Mucosa of stomach (tissue), 1 donor: ENCODE measurements around the gene EXD2.

Source experiments
- H3K27me3 ChIP-seq: one replicate; pipeline ENCODE4 v1.7.0; 2013; ENCODE audit warnings: mild to moderate bottlenecking, low read length; ENCODE audit not compliant: control insufficient read depth, insufficient read depth
- H3K36me3 ChIP-seq: one replicate; pipeline ENCODE4 v1.7.0; 2013; ENCODE audit warnings: low read length; ENCODE audit not compliant: control insufficient read depth, insufficient read depth
- H3K4me1 ChIP-seq: one replicate; pipeline ENCODE4 v1.7.0; 2013; ENCODE audit warnings: mild to moderate bottlenecking, low read length; ENCODE audit not compliant: control insufficient read depth, insufficient read depth
- H3K4me3 ChIP-seq: one replicate; pipeline ENCODE4 v1.7.0; 2013; ENCODE audit warnings: low read length
- H3K9ac ChIP-seq: one replicate; pipeline ENCODE4 v1.7.0; 2013; ENCODE audit warnings: mild to moderate bottlenecking, low read length, moderate library complexity
- H3K9me3 ChIP-seq: one replicate; pipeline ENCODE4 v1.7.0; 2013; ENCODE audit warnings: mild to moderate bottlenecking, low read length, moderate library complexity; ENCODE audit not compliant: control insufficient read depth
- donor health status: Pancreatic carcinoma.

EXD2 gene

GRCh38 chr14:69238883-69239282, 47.6 kb downstream of the EXD2 start:
- Histone ChIP-seq H3K9me3 (no peaks in the 10 kb centered on the region), H3K27me3 (no peaks in the 10 kb centered on the region), H3K36me3 (no peaks in the 10 kb centered on the region), H3K4me1 (peaks cover 11% of the 10 kb centered on the region), H3K9ac (no peak overlapping the region), H3K4me3 (no peak overlapping the region)

GRCh38 chr14:69240527-69241173, 49.4 kb downstream of the EXD2 start:
- Histone ChIP-seq H3K4me3 (no peak overlapping the region), H3K9me3 (no peaks in the 10 kb centered on the region), H3K36me3 (no peaks in the 10 kb centered on the region), H3K9ac (no peak overlapping the region), H3K4me1 (peaks cover 11% of the 10 kb centered on the region), H3K27me3 (no peaks in the 10 kb centered on the region)

GRCh38 chr14:69241577-69241976, 50.3 kb downstream of the EXD2 start:
- no peaks in the 10 kb centered on the region for H3K27me3 ChIP-seq
- no peak overlapping the region for H3K4me3 ChIP-seq
- peaks cover 11% of the 10 kb centered on the region for H3K4me1 ChIP-seq
- H3K36me3 ChIP-seq: no peaks in the 10 kb centered on the region
- H3K9me3 ChIP-seq: no peaks in the 10 kb centered on the region
- H3K9ac ChIP-seq: no peak overlapping the region

GRCh38 chr14:69242311-69243224, 51.3 kb downstream of the EXD2 start:
- no peaks in the 10 kb centered on the region for H3K36me3 ChIP-seq
- H3K4me3 ChIP-seq: no peak overlapping the region
- H3K27me3 ChIP-seq: no peaks in the 10 kb centered on the region
- no peaks in the 10 kb centered on the region for H3K9me3 ChIP-seq
- no peak overlapping the region for H3K9ac ChIP-seq
- H3K4me1 ChIP-seq: peaks cover 11% of the 10 kb centered on the region

- Histone ChIP-seq H3K27me3 (no peaks in the 10 kb centered on the region), H3K9ac (no peak overlapping the region), H3K4me1 (peaks cover 11% of the 10 kb centered on the region), H3K4me3 (no peak overlapping the region), H3K36me3 (no peaks in the 10 kb centered on the region), H3K9me3 (no peaks in the 10 kb centered on the region)
Observed at GRCh38 chr14:69244946-69245345, 53.6 kb downstream of the EXD2 start.

GRCh38 chr14:69246331-69246730, 55.0 kb downstream of the EXD2 start:
- Histone ChIP-seq H3K9me3 (no peaks in the 10 kb centered on the region), H3K27me3 (no peaks in the 10 kb centered on the region), H3K36me3 (no peaks in the 10 kb centered on the region), H3K9ac (no peak overlapping the region), H3K4me3 (no peak overlapping the region), H3K4me1 (peaks cover 11% of the 10 kb centered on the region)

- Histone ChIP-seq H3K9me3 (no peaks in the 10 kb centered on the region), H3K4me1 (no peaks in the 10 kb centered on the region), H3K9ac (no peak overlapping the region), H3K4me3 (no peak overlapping the region), H3K36me3 (no peaks in the 10 kb centered on the region), H3K27me3 (no peaks in the 10 kb centered on the region)
Observed at GRCh38 chr14:69247676-69248440, 56.6 kb downstream of the EXD2 start.

GRCh38 chr14:69249603-69250002, 58.3 kb downstream of the EXD2 start:
- Histone ChIP-seq H3K9ac (no peak overlapping the region), H3K4me3 (no peak overlapping the region), H3K9me3 (no peaks in the 10 kb centered on the region), H3K36me3 (no peaks in the 10 kb centered on the region), H3K27me3 (no peaks in the 10 kb centered on the region), H3K4me1 (no peaks in the 10 kb centered on the region)

- H3K36me3 ChIP-seq: no peaks in the 10 kb centered on the region
- no peak overlapping the region for H3K4me3 ChIP-seq
- H3K9ac ChIP-seq: no peak overlapping the region
- H3K4me1 ChIP-seq: no peaks in the 10 kb centered on the region
- peaks cover 10% of the 10 kb centered on the region for H3K27me3 ChIP-seq
- H3K9me3 ChIP-seq: no peaks in the 10 kb centered on the region
Observed at GRCh38 chr14:69252851-69253250, 61.6 kb downstream of the EXD2 start.

- H3K36me3 ChIP-seq: no peaks in the 10 kb centered on the region
- H3K9ac ChIP-seq: no peak overlapping the region
- H3K4me1 ChIP-seq: peaks cover 15% of the 10 kb centered on the region
- H3K27me3 ChIP-seq: peaks cover 59% of the 10 kb centered on the region
- no peak overlapping the region for H3K4me3 ChIP-seq
- H3K9me3 ChIP-seq: no peaks in the 10 kb centered on the region
Observed at GRCh38 chr14:69259168-69259526, 67.8 kb downstream of the EXD2 start.

- peaks cover 15% of the 10 kb centered on the region for H3K4me1 ChIP-seq
- H3K9me3 ChIP-seq: no peaks in the 10 kb centered on the region
- H3K36me3 ChIP-seq: no peaks in the 10 kb centered on the region
- no peak within 1 kb of the TSS for H3K4me3 ChIP-seq
- H3K9ac ChIP-seq: peak within 1 kb of the TSS; percentile 47
- peaks cover 59% of the 10 kb centered on the region for H3K27me3 ChIP-seq
Observed at GRCh38 chr14:69259527-69260189, 68.4 kb downstream of the EXD2 start, which contains the start of gene GALNT16. GALNT16 (plus strand) TSS chr14:69260158; CDS start chr14:69260291, 133 bp downstream.
